LHCN-M2 (cell line): ENCODE data around the gene NDC1. TPM values are rescaled to one million over a fixed set of nuclear protein-coding genes. Genes with fewer than 3 reads are reported as not detected.

Experiments
- DNase-seq: peaks from one replicate; pipeline ENCODE4 v3.0.0-alpha.2; 2012; ENCODE audit warnings: low read depth
- total RNA-seq: library from RNA; depleted of rRNA; stranded (reverse); fragments of >200 nt; gene quantifications from 2 replicates; pipeline ENCODE4 v1.2.3, GENCODE V29; 2014

The NDC1 gene
- total RNA-seq, 1 experiment from 2014 or later, result 42.0 TPM

- DNase-seq, result peak; percentile 39
Measured at GRCh38 chr1:53732409-53732808, 105.7 kb downstream of the NDC1 start.

DNA sequence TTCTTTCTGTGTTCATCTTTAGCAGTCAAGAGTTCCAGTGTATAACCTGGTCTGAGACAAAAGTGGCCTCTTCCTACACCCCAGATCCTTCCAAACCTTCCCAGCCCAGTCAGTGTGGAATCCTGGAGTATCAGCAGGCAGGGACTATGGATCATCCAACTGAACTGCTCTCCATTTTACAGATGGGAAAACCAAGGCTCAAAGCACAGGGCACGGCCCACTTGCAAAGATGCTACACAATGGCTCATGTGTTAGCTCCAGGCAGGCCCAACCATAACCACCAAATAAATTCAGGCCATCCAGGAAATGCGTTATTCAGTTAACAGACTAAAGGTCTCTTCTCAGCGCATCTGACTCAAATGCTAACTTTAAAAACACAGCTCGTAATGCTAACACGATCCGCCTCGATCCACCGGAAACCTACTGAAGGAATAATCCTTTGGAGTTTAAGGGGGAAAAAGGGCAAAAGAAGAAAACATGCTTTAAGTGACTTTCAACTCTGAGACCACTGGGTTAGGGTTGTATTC, 106.3 kb downstream of the NDC1 start:
- DNase-seq, result peak; percentile 32

GRCh38 chr1:53731043-53731600, 107.0 kb downstream of the NDC1 start:
- DNase-seq, result no peak

GRCh38 chr1:53730224-53730865, 107.8 kb downstream of the NDC1 start:
- no peak for DNase-seq

- no peak for DNase-seq
Measured at GRCh38 chr1:53729456-53730223, 108.5 kb downstream of the NDC1 start.

DNA sequence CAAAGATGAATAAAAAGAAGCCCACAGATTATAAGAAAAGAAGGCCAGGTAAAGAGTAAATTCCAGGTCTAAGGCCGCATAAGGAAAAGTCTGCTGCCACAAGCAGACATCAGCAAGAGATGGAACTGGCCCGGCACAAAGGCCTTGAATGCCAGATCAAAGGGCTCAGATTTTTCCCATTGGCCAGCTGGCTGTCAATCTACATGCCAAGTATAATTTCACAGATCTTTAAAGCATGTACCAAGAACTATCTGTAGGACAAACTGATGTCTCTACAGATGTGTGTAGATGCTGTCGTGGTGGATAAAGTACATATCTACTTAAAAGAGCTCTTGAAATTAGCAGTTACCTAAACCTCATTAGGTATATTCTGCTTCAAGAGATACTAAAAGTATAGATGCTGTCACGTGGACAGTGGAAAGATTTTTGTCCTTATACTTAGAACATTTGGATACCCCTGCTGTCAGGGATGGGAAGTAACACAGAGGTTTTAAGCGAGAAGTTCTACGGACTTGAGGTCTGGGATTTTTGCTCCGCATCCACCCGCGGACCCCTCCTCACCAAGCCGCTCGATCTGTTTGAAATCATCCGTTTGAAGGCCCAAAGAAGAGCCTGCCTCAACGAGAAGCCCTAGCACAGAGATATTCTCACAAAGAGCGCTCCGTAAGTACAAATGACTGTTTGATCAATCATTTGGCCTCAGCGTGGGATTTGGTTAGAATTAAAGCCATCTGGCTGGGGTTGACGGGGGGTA, 109.2 kb downstream of the NDC1 start:
- DNase-seq, result no peak

DNA sequence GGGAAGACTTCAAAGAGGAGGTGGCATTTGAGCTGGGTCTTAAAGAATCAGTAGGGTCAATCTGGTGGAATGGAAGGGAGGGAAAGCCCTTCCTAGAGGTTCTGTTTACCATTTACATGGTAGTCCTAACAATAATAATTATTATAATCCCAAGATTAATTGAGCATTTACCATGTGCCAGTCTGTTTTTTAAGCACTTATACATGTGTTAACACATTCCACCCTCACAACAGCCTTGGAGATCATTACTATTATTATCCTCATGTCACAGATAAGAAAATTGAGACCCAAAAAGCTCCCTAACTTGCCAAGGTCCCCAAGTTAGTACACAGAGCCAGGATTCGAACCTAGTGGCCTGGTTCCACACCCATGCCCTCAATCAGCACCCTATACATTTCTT, 109.9 kb downstream of the NDC1 start:
- no peak for DNase-seq

- no peak for DNase-seq
Measured at GRCh38 chr1:53727461-53728092, 110.5 kb downstream of the NDC1 start.

- DNase-seq, result no peak
Measured at GRCh38 chr1:53726009-53726600, 112.0 kb downstream of the NDC1 start.

DNA sequence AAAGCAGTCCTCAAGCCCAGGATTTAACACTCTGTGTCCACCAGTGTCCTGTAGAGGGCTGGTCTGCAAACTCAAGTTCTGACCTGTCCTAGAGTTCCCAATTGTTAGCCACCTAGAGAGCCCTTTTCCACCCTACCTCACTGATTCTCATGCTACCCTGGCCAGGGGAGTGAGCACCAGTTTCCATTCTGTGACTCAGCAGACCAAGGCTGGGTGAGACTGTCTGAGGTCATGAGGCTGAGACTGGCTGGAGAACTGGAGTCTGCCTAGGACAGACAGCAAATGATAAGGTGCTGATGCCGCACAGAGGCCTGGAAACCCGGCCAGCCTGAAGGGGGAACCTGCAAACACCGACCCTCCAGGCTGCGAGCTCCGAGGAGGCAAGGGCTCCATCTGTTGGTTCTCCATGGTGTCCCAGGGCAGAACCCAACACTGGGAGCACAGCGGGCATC, 112.8 kb downstream of the NDC1 start:
- peak; percentile 35 for DNase-seq

GRCh38 chr1:53722025-53722424, 116.1 kb downstream of the NDC1 start:
- DNase-seq, result no peak

GRCh38 chr1:53721088-53721487, 117.0 kb downstream of the NDC1 start:
- no peak for DNase-seq

GRCh38 chr1:53719469-53719868, 118.6 kb downstream of the NDC1 start:
- DNase-seq, result no peak

GRCh38 chr1:53718443-53718842, 119.7 kb downstream of the NDC1 start:
- no peak for DNase-seq

DNA sequence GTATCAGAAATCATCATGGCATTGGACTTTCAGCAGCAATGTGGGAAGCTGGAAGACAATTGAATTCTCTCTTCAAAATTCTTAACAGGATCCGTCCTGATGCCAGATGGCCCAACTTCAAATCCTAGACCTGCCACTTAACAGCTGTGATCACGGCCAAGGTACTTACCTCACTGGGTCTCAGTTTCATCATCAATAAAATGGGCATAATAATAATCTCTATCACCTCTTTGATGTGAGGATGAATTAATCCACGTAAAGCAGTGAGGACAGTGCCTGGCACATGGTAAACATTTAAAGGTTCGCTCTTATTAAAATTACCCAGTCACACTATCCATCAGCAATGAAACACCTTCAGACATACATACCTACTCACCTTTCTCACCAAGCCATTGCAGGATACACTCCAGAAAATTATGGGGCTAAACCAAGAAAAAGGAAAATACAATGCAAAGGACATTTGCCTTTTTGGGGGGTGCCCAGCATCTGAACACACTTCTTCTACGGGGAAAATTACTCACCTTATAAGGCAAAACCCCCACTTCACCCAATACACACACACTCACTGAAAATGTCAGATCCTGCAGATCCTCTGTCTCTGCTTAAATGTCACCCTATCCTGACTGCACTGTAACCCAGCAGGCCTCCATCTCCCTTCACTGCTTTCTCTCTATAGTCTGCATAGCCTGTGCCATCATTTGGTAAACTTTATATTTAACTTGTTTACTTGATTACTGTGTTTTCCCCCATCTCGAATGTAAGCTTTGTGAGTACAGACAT, 120.9 kb downstream of the NDC1 start:
- DNase-seq, result no peak

- no peak for DNase-seq
Measured at GRCh38 chr1:53716150-53716549, 121.9 kb downstream of the NDC1 start.

GRCh38 chr1:53715478-53715877, 122.6 kb downstream of the NDC1 start:
- DNase-seq, result no peak
